Testis (tissue), 3 donors: ENCODE data around the gene LIX1L. TPM values are rescaled to one million over a fixed set of nuclear protein-coding genes. Genes with fewer than 3 reads are reported as not detected.

ENCODE experiments used
- DNase-seq: peaks from one replicate; pipeline ENCODE4 v3.0.0-alpha.2; 2019
- H3K27ac ChIP-seq, 2 donors: fragments of 200-600 bp; sonication (generic); one replicate each; pipeline ENCODE4 v1.5.1; 2019
- H3K27me3 ChIP-seq: fragments of 200-600 bp; sonication (generic); one replicate; pipeline ENCODE4 v1.5.1; 2019
- H3K36me3 ChIP-seq: fragments of 200-600 bp; sonication (generic); one replicate; pipeline ENCODE4 v1.5.1; 2017; ENCODE audit warnings: low read depth; ENCODE audit errors: missing control alignments
- H3K4me1 ChIP-seq: fragments of 200-600 bp; sonication (generic); one replicate; pipeline ENCODE4 v1.5.1; 2019
- H3K4me3 ChIP-seq, 2 donors: fragments of 200-600 bp; sonication (generic); one replicate each; pipeline ENCODE4 v1.5.1; 2017 to 2019
- H3K9me3 ChIP-seq: fragments of 200-600 bp; sonication (generic); one replicate; pipeline ENCODE4 v1.5.1; 2017
- CTCF ChIP-seq, 3 experiments: fragments of 450-650 bp in 2 of 3; fragments of 200-600 bp in 1 of 3; sonication (generic) in 1 of 3; IDR thresholded peaks; one replicate each; pipeline ENCODE4 v1.5.1; 2016 to 2019; ENCODE audit warnings: antibody characterized with exemption in 3 of 3, mild to moderate bottlenecking in 2 of 3, moderate library complexity in 1 of 3
- POLR2A ChIP-seq: fragments of 450-650 bp; IDR thresholded peaks from one replicate; pipeline ENCODE4 v1.6.1; 2017; ENCODE audit warnings: antibody characterized with exemption, mild to moderate bottlenecking, moderate library complexity
- WGBS, 2 donors: methylation state at CpG; one replicate each; pipeline ENCODE4 v1.1.5; 2018; 5-methylcytosine and 5-hydroxymethylcytosine counted together
- intact Hi-C: fragments of 100-400 bp; cut with DNase I; formaldehyde crosslinking; loops from one replicate; pipeline ENCODE4 v1.15.1; 2023; ENCODE audit warnings: low total_unique reads
- polyA plus RNA-seq: library from polyadenylated mRNA; stranded (reverse); fragments of 350-450 nt; fragmentation: Illumina TruSeq; extraction: RNeasy Lipid Tissue Mini Kit (QIAGEN cat#74804); gene quantifications from one replicate; pipeline ENCODE4 v1.2.3, GENCODE V29; 2014; ENCODE audit warnings: low read depth, low replicate concordance; ENCODE audit not compliant: insufficient read depth
- total RNA-seq, 2 donors: library from RNA; depleted of rRNA; stranded (reverse); fragments of >200 nt; gene quantifications; one replicate each; pipeline ENCODE4 v1.2.3, GENCODE V29; 2016

LIX1L gene
- total and polyA plus RNA-seq, 3 donors from 2014 or later: 15.8 to 20.6 (median 16.6) TPM

GRCh38 chr1:145997016-145997717 is 39.4 kb upstream of the LIX1L start:
- H3K36me3 ChIP-seq: no peaks in the 10 kb centered on the region
- H3K4me3 ChIP-seq: peak overlapping the region; percentile 82 to 91
- H3K9me3 ChIP-seq: no peaks in the 10 kb centered on the region
- no peak for TF ChIP-seq CTCF (IDR thresholded peaks at IDR 0.05)
- no peak for TF ChIP-seq POLR2A
- peak; percentile 60 for DNase-seq
- no peaks in the 10 kb centered on the region for H3K27me3 ChIP-seq
- intact Hi-C loops: no loop called here
- H3K4me1 ChIP-seq: peaks cover 25% of the 10 kb centered on the region
- WGBS, 2 donors: 16 to 20% methylated on average over 10 to 12 of the region's 12 CpGs
- peak overlapping the region; percentile 95 to 98 for H3K27ac ChIP-seq

GRCh38 chr1:145996433-145997015 is 38.7 kb upstream of the LIX1L start, which contains the start of gene TXNIP:
TXNIP (minus strand) TSS chr1:145996579; CDS start chr1:145996266, 313 bp downstream.
- Histone ChIP-seq H3K4me1 (peaks cover 25% of the 10 kb centered on the region), H3K4me3 (peak within 1 kb of the TSS; percentile 82 to 91), H3K36me3 (no peaks in the 10 kb centered on the region), H3K9me3 (no peaks in the 10 kb centered on the region), H3K27me3 (no peaks in the 10 kb centered on the region), H3K27ac (peak within 1 kb of the TSS; percentile 95 to 98)
- intact Hi-C loops: no loop called here
- WGBS, 2 donors: 0% methylated on average over 30 of the region's 30 CpGs
- no peak for TF ChIP-seq POLR2A
- no peak for TF ChIP-seq CTCF (IDR thresholded peaks at IDR 0.05)
- DNase-seq: peak; percentile 100

GRCh38 chr1:145995964-145996432 is 38.2 kb upstream of the LIX1L start:
- peak; percentile 35 for DNase-seq
- WGBS, 2 donors: 0% methylated on average over 13 of the region's 13 CpGs
- peaks cover 25% of the 10 kb centered on the region for H3K4me1 ChIP-seq

DNA sequence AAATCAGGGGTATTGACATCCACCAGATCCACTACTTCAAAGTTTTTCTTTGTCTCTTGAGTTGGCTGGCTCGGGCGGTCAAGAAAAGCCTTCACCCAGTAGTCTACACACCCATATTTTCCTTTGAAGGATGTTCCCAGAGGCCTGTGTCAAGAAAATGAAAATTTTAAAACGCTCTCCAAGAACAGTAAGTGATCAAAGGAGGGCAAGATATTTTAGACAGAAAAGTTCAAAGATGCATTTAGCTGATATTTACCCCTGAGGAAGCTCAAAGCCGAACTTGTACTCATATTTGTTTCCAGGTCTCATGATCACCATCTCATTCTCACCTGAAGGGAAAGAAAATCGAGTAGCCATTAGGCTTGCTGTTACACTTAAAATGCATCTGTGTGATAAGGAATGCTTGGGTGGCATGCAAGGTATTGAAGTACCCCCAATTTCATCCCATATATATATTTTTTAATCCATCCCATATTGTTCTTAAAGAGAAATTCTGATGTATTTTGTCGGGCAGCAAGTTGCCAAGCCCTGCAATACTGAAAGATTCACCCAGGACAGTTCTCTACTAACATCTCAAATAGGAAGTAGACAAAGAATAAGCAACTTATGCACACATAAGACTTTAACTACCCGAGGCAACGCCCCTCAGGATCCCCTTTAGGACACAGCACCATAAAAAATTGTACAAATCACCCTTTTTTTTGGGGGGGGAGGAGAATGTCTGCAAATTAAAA is 37.5 kb upstream of the LIX1L start:
- no peaks in the 10 kb centered on the region for H3K27me3 ChIP-seq
- H3K36me3 ChIP-seq: no peaks in the 10 kb centered on the region
- 1 to 2% methylated on average over 8 of the region's 8 CpGs for WGBS, 2 donors
- H3K4me1 ChIP-seq: peaks cover 25% of the 10 kb centered on the region
- H3K4me3 ChIP-seq: peak overlapping the region; percentile 82 to 91
- TF ChIP-seq POLR2A (no peak), CTCF (IDR thresholded peaks at IDR 0.05) (no peak)
- no peaks in the 10 kb centered on the region for H3K9me3 ChIP-seq
- DNase-seq: no peak
- H3K27ac ChIP-seq: peak overlapping the region; percentile 95 to 98
- intact Hi-C loops: no loop called here

More at GRCh38 chr1:145995964-145996432, 38.2 kb upstream of the LIX1L start:
- Histone ChIP-seq H3K4me3 (peak overlapping the region; percentile 82 to 91), H3K27ac (peak overlapping the region; percentile 95 to 98), H3K9me3 (no peaks in the 10 kb centered on the region), H3K27me3 (no peaks in the 10 kb centered on the region), H3K36me3 (no peaks in the 10 kb centered on the region)
- intact Hi-C loops: no loop called here
- no peak for TF ChIP-seq CTCF (IDR thresholded peaks at IDR 0.05)
- TF ChIP-seq POLR2A: no peak
